Renal cortex interstitium (tissue), 11 donors: ENCODE measurements around the gene FBXL3. TPM values are rescaled to one million over a fixed set of nuclear protein-coding genes. Genes with fewer than 3 reads are reported as not detected.
"Not testable (repeated sequence)": the region's sequence is repeated elsewhere in the genome, so short reads cannot be mapped to it uniquely, and the experiment has no call there.

ENCODE experiments used
- DNase-seq, 11 donors: peaks; one replicate each; pipeline ENCODE4 v3.0.0-alpha.2; 2013; ENCODE audit warnings: low read depth in 9 of 11, low spot score in 4 of 11; ENCODE audit errors: extremely low read depth in 1 of 11
- polyA plus RNA-seq, 3 donors: library from polyadenylated mRNA; unstranded; fragments of 120-200 nt; gene quantifications; one replicate each; pipeline ENCODE4 v1.2.1, GENCODE V29; 2013; ENCODE audit not compliant: insufficient read length in 3 of 3

FBXL3 gene
- polyA plus RNA-seq, 3 donors: 51.8 to 63.4 (median 61.9) TPM

GRCh38 chr13:76968041-76968440 lies 58.9 kb downstream of the FBXL3 start:
- no peak for DNase-seq

GRCh38 chr13:76967031-76967430 lies 59.9 kb downstream of the FBXL3 start:
- DNase-seq: no peak

GRCh38 chr13:76965759-76966421 lies 61.1 kb downstream of the FBXL3 start:
- DNase-seq: peak in 6 of 11 donors; percentile 25 to 37 (median 29)

- DNase-seq: not testable (repeated sequence)
These were observed 67.2 kb downstream of the FBXL3 start for GRCh38 chr13:76959734-76960133.

- no peak for DNase-seq
These were observed 68.0 kb downstream of the FBXL3 start for GRCh38 chr13:76958841-76959432.

- no peak for DNase-seq
These were observed 71.3 kb downstream of the FBXL3 start for GRCh38 chr13:76955661-76956060.

Other genes starting within 250 kb of the FBXL3 start
- 10 to 100 TPM; 87.9 to 92.8 (median 90.1) TPM for gene KCTD12, start 140.8 kb downstream of the FBXL3 start, polyA plus RNA-seq
- not detected for gene ACOD1, start 78.6 kb downstream of the FBXL3 start, polyA plus RNA-seq
- 10 to 100 TPM; 40.8 to 53.9 (median 50.7) TPM for gene CLN5, start 35.1 kb downstream of the FBXL3 start, polyA plus RNA-seq